HEK293 (cell line): ENCODE results near the gene RAI14.
A peak's percentile ranks its signal among the peaks of the same experiment; 100 is the strongest.

Experiments
- GLIS1 ChIP-seq: fragments of 450-650 bp; formaldehyde crosslinking; IDR thresholded peaks from 2 replicates; pipeline ENCODE4 v1.5.1; 2016; ENCODE audit warnings: missing biosample characterization, missing genetic modification characterization
- HIC1 ChIP-seq: fragments of 450-650 bp; formaldehyde crosslinking; IDR thresholded peaks from 2 replicates; pipeline ENCODE4 v1.5.1; 2016; ENCODE audit warnings: missing biosample characterization, missing genetic modification characterization
- PBX3 ChIP-seq: sonication (generic); formaldehyde crosslinking; IDR thresholded peaks from 2 replicates; pipeline ENCODE4 v1.8.1; 2022; ENCODE audit warnings: mild to moderate bottlenecking, moderate library complexity, missing genetic modification reagents
- PRDM2 ChIP-seq: fragments of 450-650 bp; formaldehyde crosslinking; IDR thresholded peaks from 2 replicates; pipeline ENCODE4 v1.5.1; 2016; ENCODE audit warnings: missing biosample characterization, missing genetic modification characterization, borderline replicate concordance
- PRDM6 ChIP-seq: fragments of 450-650 bp; formaldehyde crosslinking; IDR thresholded peaks from 2 replicates; pipeline ENCODE4 v1.5.1; 2017; ENCODE audit warnings: missing biosample characterization, missing genetic modification characterization
- SP7 ChIP-seq: fragments of 450-650 bp; formaldehyde crosslinking; IDR thresholded peaks from 2 replicates; pipeline ENCODE4 v1.5.1; 2016; ENCODE audit warnings: missing biosample characterization, missing genetic modification characterization
- ZBTB21 ChIP-seq: fragments of 450-650 bp; formaldehyde crosslinking; IDR thresholded peaks from 2 replicates; pipeline ENCODE4 v1.5.1; 2017; ENCODE audit warnings: missing biosample characterization, missing genetic modification characterization
- ZFHX2 ChIP-seq: fragments of 450-650 bp; formaldehyde crosslinking; conservative IDR thresholded peaks from 2 replicates; pipeline ENCODE4 v1.5.1; 2016; ENCODE audit warnings: missing biosample characterization, missing genetic modification characterization
- ZFP69B ChIP-seq: fragments of 450-650 bp; formaldehyde crosslinking; IDR thresholded peaks from 2 replicates; pipeline ENCODE4 v1.5.1; 2016; ENCODE audit warnings: missing biosample characterization, missing genetic modification characterization
- ZNF202 ChIP-seq: fragments of 450-650 bp; formaldehyde crosslinking; IDR thresholded peaks from 2 replicates; pipeline ENCODE4 v1.5.1; 2016; ENCODE audit warnings: missing biosample characterization, missing genetic modification characterization, borderline replicate concordance
- ZNF221 ChIP-seq: fragments of 450-650 bp; formaldehyde crosslinking; IDR thresholded peaks from 2 replicates; pipeline ENCODE4 v1.5.1; 2017; ENCODE audit warnings: missing biosample characterization, missing genetic modification characterization, borderline replicate concordance
- ZNF223 ChIP-seq: fragments of 450-650 bp; formaldehyde crosslinking; IDR thresholded peaks from 2 replicates; pipeline ENCODE4 v1.5.1; 2016; ENCODE audit warnings: missing biosample characterization, missing genetic modification characterization
- ZNF391 ChIP-seq: fragments of 450-650 bp; formaldehyde crosslinking; IDR thresholded peaks from 2 replicates; pipeline ENCODE4 v1.5.1; 2016; ENCODE audit warnings: low read depth, missing biosample characterization, missing genetic modification characterization, borderline replicate concordance
- ZNF518A ChIP-seq: fragments of 450-650 bp; formaldehyde crosslinking; conservative IDR thresholded peaks from 2 replicates; pipeline ENCODE4 v1.5.1; 2016; ENCODE audit warnings: low read depth, missing biosample characterization, missing genetic modification characterization
- ZNF580 ChIP-seq: fragments of 450-650 bp; formaldehyde crosslinking; IDR thresholded peaks from 2 replicates; pipeline ENCODE4 v1.5.1; 2016; ENCODE audit warnings: missing biosample characterization, missing genetic modification characterization
- ZNF623 ChIP-seq: fragments of 450-650 bp; formaldehyde crosslinking; IDR thresholded peaks from 2 replicates; pipeline ENCODE4 v1.5.1; 2016; ENCODE audit warnings: missing biosample characterization, missing genetic modification characterization
- ZNF629 ChIP-seq: fragments of 450-650 bp; formaldehyde crosslinking; IDR thresholded peaks from 2 replicates; pipeline ENCODE4 v1.5.1; 2017; ENCODE audit warnings: missing biosample characterization, missing genetic modification characterization
- ZNF670 ChIP-seq: fragments of 450-650 bp; formaldehyde crosslinking; IDR thresholded peaks from 2 replicates; pipeline ENCODE4 v1.5.1; 2016; ENCODE audit warnings: missing biosample characterization, missing genetic modification characterization, low read depth
- ZNF785 ChIP-seq: fragments of 450-650 bp; formaldehyde crosslinking; IDR thresholded peaks from 2 replicates; pipeline ENCODE4 v1.5.1; 2016; ENCODE audit warnings: missing biosample characterization, missing genetic modification characterization

RAI14 gene

GRCh38 chr5:34656001-34656699 lies at the start of gene RAI14 (continued):
- TF ChIP-seq PBX3 (CRISPR knock-in tag) (0 out of 2 replicates have a peak, but pooled peaks have one; percentile 49), ZNF223 (no peak), ZNF221 (tag by site-specific recombination) (no peak), HIC1 (no peak), ZNF391 (tag by site-specific recombination) (0 out of 2 replicates have a peak, but pooled peaks have one; percentile 9), PRDM2 (tag by site-specific recombination) (no peak), PRDM6 (tag by site-specific recombination) (no peak), ZNF580 (tag by site-specific recombination) (no peak), ZBTB21 (tag by site-specific recombination) (0 out of 2 replicates have a peak, but pooled peaks have one; percentile 18), ZFP69B (no peak), ZNF202 (tag by site-specific recombination) (no peak), ZFHX2 (tag by site-specific recombination) (peak; percentile 77), ZNF623 (tag by site-specific recombination) (no peak), ZNF518A (no peak), ZNF629 (tag by site-specific recombination) (no peak), SP7 (no peak; the same call in 1 of the 2 replicates), ZNF785 (tag by site-specific recombination) (no peak), GLIS1 (tag by site-specific recombination) (peak; percentile 76), ZNF670 (no peak)
